Hematopoietic multipotent progenitor cell (in vitro differentiated cells): ENCODE data around the gene EGFL8. TPM values are rescaled to one million over a fixed set of nuclear protein-coding genes. Genes with fewer than 3 reads are reported as not detected.

ENCODE experiments used
- DNase-seq, 3 donors: peaks; one replicate each; pipeline ENCODE4 v3.0.0-alpha.2; 2011 to 2015; ENCODE audit warnings: low read depth in 2 of 3, low spot score in 2 of 3
- total RNA-seq: library from RNA; depleted of rRNA; stranded (reverse); fragments of >200 nt; gene quantifications from one replicate; pipeline ENCODE4 v1.2.3, GENCODE V29; 2012

The EGFL8 gene
- total RNA-seq, 1 donor: 5.1 TPM

GRCh38 chr6:32167154-32167760 is 2.9 kb downstream of the EGFL8 start:
- DNase-seq: no peak

- no peak for DNase-seq
Measured at GRCh38 chr6:32167761-32168262, 3.4 kb downstream of the EGFL8 start.

GRCh38 chr6:32168350-32168749 is 4.0 kb downstream of the EGFL8 start:
- DNase-seq: no peak

DNA sequence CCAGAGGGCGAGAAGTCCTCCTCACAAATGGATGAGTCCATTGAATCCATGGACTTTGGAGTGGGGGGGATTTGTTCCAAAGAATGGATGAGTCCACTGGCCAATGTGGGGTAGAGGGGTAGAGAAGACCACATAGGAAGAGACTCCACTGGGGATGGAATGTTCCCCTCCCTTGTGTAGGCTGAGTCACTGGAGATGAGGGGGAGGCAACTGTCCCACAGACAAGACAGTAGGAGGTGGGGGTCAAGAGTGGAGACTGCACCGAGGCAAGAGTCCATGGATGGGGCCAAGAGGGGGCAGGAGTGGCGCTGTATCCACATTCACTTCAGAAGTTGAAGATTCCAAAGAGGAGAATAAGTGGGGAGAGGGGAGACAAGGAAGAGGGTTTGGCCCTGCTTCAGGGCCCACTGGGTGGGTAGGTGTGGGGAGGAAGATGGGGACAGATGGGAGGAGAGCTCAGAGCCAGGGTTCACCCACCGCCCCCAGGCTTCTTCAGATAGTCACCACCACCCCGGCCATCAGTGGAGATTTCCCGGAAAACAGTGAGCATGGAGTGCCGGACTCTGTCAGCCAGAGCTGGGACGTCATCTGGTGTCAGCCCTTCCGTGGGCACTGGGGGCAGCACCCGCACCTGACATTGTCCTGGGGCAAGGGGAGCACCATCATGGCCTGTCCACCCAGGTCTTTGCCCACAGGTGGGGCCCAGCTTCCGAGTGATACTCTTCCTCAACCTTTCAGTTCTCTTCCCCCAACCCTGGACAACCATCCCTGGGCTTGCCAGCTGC is 4.6 kb downstream of the EGFL8 start:
- no peak for DNase-seq

GRCh38 chr6:32170294-32170693 is 5.9 kb downstream of the EGFL8 start:
- no peak for DNase-seq

DNA sequence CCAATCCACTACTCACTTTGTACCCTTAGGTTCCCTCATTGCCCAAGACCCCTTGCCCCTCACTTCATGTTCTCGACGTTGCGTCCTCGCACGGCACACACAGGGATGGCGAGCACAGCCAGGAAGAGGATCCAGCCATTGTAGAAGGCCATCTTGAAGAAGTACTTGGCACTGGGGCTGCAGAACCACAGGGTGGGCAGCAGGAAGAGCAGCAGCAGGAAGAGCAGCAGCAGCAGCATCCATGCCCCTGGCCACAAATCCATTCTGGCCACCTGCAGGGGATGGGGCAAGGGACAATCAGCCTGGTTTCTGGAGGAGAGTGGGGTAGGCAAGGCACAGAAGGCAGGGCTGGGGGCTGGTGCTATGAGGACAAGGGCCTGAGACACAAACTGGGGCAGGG is 6.8 kb downstream of the EGFL8 start:
- DNase-seq: no peak

DNA sequence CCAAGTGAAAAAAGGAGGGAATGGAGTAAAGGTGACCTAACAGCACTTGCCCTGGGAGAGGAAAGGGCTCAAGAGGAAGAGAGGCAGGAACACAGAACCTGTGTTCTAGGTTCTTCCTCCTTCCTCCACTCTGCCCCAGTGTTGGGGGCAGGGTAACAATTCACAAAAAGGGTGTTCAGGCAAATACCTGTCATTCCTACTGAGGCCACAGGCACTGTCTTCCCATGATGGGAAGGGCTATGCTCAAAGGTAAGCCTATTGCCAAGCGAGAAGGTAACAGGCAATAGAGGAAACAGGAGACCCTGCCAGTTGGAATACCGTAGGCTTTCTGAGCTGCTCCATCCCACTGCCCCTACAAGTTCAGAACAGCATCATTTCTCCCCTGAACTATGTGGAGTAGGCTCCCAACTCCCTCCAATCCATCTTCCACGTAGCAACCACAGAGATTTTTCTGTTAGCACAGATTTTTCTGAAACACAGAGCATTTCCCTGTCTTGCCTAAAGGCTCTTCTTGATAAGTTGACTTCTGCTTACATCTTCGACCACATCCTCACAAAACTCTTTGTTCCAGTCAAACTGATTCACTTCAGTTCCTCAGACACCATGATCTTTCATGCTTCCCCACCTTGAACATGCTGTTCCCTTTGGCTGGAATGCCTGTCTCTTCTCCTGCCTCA is 8.8 kb downstream of the EGFL8 start:
- no peak for DNase-seq

- no peak for DNase-seq
Measured at GRCh38 chr6:32174416-32174815, 10.0 kb downstream of the EGFL8 start.

DNA sequence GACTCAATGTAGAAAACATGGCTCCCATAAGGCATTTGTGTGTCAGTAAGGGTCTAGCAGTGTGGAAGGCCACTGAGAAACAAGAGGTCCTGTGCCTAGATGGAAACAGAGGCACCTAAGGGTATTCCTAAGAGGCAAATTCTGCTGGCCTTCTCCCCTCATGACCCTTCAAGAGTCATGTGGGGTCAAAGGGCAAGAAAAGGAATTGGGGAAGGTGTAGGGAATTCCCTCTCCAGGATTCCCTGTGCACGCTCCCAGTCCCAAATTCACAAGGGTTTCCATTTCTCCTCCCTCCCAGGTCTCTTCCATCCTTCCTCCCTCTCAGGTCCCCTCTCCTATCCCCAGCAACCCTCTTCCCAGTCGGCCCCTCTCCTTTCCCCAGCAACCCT is 10.9 kb downstream of the EGFL8 start:
- no peak for DNase-seq

DNA sequence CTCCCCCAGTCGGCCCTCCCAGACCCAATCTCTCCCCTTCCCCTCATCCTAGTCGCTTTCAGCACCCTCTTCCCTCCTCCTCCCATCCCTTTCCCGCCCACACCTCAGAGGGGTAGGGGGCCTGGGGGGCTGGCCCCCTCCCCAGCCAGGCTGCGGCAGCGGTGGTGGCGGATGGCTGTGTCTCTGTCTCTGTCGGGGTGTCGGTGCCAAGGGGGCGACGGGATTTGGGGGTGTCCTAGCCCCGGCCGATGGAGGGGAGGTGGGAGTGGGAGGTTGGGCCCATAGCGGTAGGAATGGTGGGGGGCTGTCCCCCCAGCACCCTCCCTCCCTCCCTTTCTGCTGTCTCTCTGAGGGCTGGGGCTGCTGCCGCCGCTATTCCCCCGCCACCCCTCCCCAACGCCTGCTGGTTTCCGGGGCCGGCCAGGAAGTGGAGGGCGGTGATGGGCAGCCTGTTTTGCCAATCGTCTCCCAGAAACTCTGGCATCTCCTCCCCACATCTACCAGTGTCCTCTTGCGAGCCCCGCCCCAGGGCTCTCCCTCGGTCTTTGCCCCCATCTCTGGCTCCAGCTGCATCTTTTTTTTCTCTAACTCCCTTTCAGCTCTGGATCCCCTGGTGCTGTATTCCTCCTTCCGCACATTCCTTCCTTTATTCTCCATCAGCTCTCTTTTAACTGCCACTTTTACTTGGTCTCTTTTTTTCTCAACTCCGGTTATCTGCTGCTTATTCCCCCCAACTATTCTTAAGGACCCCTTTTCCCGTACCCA is 11.5 kb downstream of the EGFL8 start, which contains the start of gene AGPAT1:
TSS of gene AGPAT1 (minus strand) at position 374 of the 765 bp plus-strand sequence. CDS start 4,588 bp downstream, outside the sequence.
- peak; percentile 78 to 97 (median 96) for DNase-seq

DNA sequence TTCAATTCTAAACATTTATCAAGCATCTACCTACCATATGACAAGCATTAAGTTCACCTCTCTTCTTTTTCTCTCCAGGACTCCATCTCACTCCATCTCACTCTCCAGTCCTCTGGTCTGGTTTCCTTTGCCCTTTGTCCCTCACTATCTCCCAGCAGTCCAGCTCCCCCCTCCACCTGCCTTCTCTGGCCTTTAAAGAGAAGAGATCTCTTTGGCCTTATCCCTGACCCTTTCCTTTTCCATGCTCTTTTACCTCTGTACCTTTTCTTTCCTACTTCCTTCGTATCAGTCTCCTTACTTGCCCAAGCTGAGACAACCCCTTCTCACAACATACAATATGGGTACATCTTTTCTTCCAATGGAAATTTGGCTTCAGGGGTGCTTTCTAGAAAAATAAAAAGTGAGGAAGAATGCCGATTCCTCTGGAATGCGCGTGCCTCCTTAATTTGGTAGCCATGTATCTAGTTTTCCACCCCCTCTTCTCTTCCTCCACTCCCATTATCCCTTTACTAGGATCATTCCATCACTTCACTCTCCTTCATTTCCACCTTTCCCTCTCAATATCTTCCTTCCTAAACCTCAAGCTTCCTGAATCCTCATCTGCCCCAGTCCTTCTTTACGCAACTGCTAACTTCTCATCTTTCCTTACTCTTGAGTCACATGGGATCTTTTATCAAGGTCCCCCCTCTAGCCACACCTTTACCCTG is 12.2 kb downstream of the EGFL8 start:
- no peak for DNase-seq

DNA sequence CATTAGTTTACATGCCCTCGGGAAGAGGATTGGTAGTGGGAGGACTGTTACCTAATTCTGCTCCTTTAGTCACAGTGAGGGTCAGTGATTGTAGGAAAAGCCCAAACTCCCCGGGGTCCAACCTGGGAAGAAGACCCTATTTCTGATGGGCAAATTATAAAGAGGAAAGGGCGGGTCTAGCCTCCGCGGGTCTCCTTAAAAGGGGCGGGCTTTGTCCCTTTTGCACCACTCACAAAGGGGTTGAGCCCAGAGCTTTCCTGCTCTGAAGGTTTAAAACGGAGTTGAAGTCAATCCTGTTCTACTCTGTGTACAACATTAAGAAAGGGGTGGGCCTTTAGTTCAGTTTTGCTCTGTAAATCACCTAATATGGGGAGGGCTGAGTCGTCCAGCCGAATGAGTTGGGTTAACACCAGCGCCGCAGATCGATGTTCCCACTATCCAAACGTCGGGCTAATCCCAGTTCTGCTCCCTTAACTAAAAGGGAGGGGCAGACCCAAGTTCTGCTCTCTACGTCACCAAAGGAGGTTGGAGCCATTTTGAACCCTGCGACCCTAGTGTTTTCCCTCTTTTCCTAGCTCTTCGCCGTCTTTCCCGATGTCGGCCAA is 12.9 kb downstream of the EGFL8 start:
- DNase-seq: peak in 1 of 3 donors; percentile 73

DNA sequence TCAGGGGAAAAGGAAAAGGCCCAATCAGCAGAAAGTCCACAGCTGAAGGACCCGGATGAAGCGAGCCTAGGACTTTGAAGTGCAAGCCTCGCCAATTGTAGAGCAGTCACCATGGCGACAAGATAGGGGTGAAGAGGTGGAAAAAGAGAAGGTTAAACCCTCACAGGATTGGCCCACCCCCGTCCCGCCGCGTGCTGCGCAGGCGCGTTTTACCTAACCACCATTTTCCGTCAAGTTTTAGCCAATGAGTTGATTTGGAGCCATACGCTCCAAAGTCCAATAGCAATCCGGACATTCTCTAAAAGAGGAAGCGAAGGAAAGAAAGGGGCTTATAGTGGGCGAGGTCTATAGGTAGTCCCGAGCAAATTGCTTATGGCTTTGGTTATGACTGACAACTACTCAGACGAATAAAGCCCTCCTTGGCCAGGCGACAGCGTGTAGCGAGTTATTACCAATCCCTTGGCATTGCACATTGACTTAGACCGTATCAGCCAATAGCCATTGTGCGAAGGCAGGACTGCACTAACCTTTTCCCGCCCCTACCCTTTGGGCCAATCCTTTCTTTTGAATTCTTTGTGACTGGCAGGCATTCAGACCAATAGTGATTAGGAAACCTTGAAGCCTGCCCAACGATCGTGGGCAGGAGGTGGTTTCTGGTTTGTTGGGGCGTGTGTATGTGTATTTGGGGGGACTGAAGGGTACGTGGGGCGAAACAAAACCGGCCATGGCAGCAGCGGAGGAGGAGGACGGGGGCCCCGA is 13.6 kb downstream of the EGFL8 start, which contains the start of gene RNF5:
TSS of gene RNF5 (plus strand) at position 618 of the 759 bp plus-strand sequence. CDS start at position 725, 107 bp downstream.
- peak; percentile 93 to 100 (median 100) for DNase-seq

DNA sequence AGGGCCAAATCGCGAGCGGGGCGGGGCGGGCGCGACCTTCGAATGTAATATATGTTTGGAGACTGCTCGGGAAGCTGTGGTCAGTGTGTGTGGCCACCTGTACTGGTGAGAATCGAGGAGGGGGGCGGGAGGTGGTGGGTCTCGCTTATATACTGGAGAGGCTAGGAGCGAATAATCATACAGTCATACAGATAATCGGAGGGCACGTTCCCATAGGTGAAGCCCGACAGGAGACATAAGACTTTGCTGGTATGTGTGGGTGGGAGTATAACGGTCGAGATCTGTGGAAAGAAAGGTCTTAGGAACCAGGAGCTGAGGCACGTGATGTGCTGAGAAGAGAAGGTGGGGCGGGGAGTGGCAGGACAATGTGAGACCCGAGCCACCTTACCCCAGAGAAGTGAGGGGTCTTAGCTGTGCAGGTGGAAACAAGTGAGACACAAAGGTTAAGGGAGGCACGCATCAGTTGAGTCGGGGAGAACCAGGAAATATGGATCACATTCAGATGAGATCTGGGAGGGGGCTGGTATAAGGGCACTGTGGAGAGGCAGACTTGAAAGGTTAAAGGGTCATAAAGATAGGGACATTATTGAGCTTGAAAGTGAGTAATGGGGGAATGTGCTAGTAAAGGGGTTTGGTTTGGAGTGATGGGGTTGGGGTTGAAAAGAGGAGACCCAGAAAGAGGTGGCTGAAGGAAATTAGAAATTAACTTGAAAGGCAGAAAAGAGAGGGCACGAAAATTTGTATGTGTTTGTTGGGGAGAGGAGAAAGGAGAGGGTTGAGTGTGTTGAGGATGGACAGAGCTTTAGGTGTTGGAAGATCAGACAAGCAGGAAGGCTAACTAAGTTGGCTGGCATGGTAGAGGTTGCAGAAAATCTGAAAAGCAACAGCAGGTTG is 14.4 kb downstream of the EGFL8 start:
- DNase-seq: no peak

DNA sequence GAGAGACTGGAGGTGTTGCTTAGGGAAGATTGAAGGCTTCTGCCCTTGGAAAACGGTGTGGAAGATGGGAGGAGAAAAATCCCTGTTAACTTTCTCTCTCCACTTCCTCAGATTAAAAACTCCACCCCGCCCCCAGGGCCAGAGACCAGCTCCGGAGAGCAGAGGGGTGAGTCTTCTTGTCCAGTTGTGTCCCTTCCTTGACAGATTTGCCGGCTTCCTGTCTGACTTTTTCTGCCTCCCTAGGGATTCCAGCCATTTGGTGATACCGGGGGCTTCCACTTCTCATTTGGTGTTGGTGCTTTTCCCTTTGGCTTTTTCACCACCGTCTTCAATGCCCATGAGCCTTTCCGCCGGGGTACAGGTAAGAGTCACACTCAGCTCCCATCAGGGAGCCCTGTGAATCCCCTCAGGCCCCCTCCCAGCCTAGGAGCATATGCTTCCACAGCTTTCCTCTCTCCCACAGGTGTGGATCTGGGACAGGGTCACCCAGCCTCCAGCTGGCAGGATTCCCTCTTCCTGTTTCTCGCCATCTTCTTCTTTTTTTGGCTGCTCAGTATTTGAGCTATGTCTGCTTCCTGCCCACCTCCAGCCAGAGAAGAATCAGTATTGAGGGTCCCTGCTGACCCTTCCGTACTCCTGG is 15.5 kb downstream of the EGFL8 start:
- no peak for DNase-seq

GRCh38 chr6:32181148-32181702 is 16.8 kb downstream of the EGFL8 start:
- DNase-seq: no peak

- DNase-seq: no peak
Measured at GRCh38 chr6:32181915-32182529, 17.6 kb downstream of the EGFL8 start.
